HCT116 (cell line): ENCODE data around the gene PRCC. TPM values are rescaled to one million over a fixed set of nuclear protein-coding genes. Genes with fewer than 3 reads are reported as not detected.

Source experiments
- ATAC-seq: fragments of 200-7000 bp; cut with Tn5 transposase; 2 replicates; pipeline ENCODE4 v1.9.1; 2020; ENCODE audit warnings: mild to moderate bottlenecking, moderate library complexity
- BruUV-seq: library from RNA; stranded (reverse); fragments of 400-500 nt; replicated peaks from 2 replicates; lab custom pipeline; 2021; lab: Mats Ljungman, UMichigan
- CTCF ChIA-PET: fragments of 300-600 bp; sonication (Branson Sonifier 250); formaldehyde crosslinking; loops from one replicate; lab custom pipeline; 2021; ENCODE audit warnings: antibody characterized with exemption; lab: Charles Lee
- POLR2A ChIA-PET: fragments of 300-600, 350-600 bp; sonication (Branson Sonifier 250); formaldehyde crosslinking; loops from one replicate; lab custom pipeline; 2021; ENCODE audit warnings: antibody characterized with exemption; lab: Charles Lee
- RAD21 ChIA-PET, 2 experiments: fragments of 300-600 bp; sonication (Branson Sonifier 250); formaldehyde crosslinking; loops; one replicate each; lab custom pipeline; 2023; ENCODE audit warnings: low total read pairs in 2 of 2; ENCODE audit not compliant: uncharacterized antibody in 2 of 2, unreplicated experiment in 2 of 2, low non-redundant PET in 1 of 2; lab: Charles Lee
- DNase-seq: peaks from one replicate; pipeline ENCODE4 v3.0.0-alpha.2; 2010; ENCODE audit warnings: low read depth, low spot score
- H2AFZ ChIP-seq: fragments of 200-600 bp; shearing (Covaris generic), sonication (generic); 2 replicates; pipeline ENCODE4 v1.6.1; 2017; ENCODE audit warnings: low read depth, mixed run types, mixed read lengths, antibody characterized with exemption, low read length; ENCODE audit not compliant: poor library complexity, severe bottlenecking
- H3K27ac ChIP-seq: 2 replicates; pipeline ENCODE4 v1.5.1; 2012; ENCODE audit warnings: low read depth, low read length
- H3K27me3 ChIP-seq: fragments of 200-600 bp; sonication (generic); 2 replicates; pipeline ENCODE4 v1.6.1; 2016; ENCODE audit warnings: mixed run types, low read length, mixed read lengths; ENCODE audit not compliant: insufficient read depth
- H3K36me3 ChIP-seq, 2 experiments: fragments of 200-500 bp in 1 of 2; fragments of 200-600 bp in 1 of 2; sonication (Bioruptor generic) in 1 of 2; sonication (generic) in 1 of 2; 2 replicates each; pipeline versions ENCODE4 v1.5.1 to v1.6.1; 2014 to 2016; ENCODE audit warnings: low read length in 2 of 2, inconsistent platforms in 1 of 2, mixed read lengths in 1 of 2, mixed run types in 1 of 2; ENCODE audit not compliant: insufficient read depth in 2 of 2, control insufficient read depth in 1 of 2
- H3K4me1 ChIP-seq, 2 experiments: fragments of 200-600 bp in 1 of 2; sonication (generic) in 1 of 2; 2 replicates each; pipeline versions ENCODE4 v1.5.1 to v1.6.1; 2012 to 2017; ENCODE audit warnings: low read length in 2 of 2, inconsistent platforms in 1 of 2, mild to moderate bottlenecking in 1 of 2, mixed read lengths in 1 of 2, mixed run types in 1 of 2, moderate library complexity in 1 of 2; ENCODE audit not compliant: insufficient read depth in 2 of 2, control insufficient read depth in 1 of 2
- H3K4me2 ChIP-seq: fragments of 200-600 bp; sonication (generic); 2 replicates; pipeline ENCODE4 v1.6.1; 2017; ENCODE audit warnings: mixed run types, low read length, mixed read lengths
- H3K4me3 ChIP-seq, 2 experiments: fragments of 200-600 bp in 1 of 2; sonication (generic) in 1 of 2; replicated peaks in 1 of 2; 2 replicates each; pipeline ENCODE4 v1.5.1; 2011 to 2016; ENCODE audit warnings: low read length in 2 of 2, control low read depth in 1 of 2, low read depth in 1 of 2, mild to moderate bottlenecking in 1 of 2, mixed read lengths in 1 of 2, mixed run types in 1 of 2
- H3K79me2 ChIP-seq: fragments of 200-600 bp; sonication (generic); 2 replicates; pipeline ENCODE4 v1.6.1; 2017; ENCODE audit warnings: mild to moderate bottlenecking, mixed run types, low read length, moderate library complexity, mixed read lengths; ENCODE audit not compliant: insufficient read depth
- H3K9ac ChIP-seq: fragments of 200-600 bp; sonication (generic); 2 replicates; pipeline ENCODE4 v1.6.1; 2016; ENCODE audit warnings: low read length, mixed read lengths
- H3K9me2 ChIP-seq: fragments of 200-600 bp; sonication (generic), shearing (Covaris generic); 2 replicates; pipeline ENCODE4 v1.6.1; 2017; ENCODE audit warnings: mixed run types, mild to moderate bottlenecking, moderate library complexity; ENCODE audit not compliant: insufficient read depth
- H3K9me3 ChIP-seq, 2 experiments: fragments of 200-500 bp in 1 of 2; fragments of 200-600 bp in 1 of 2; sonication (Bioruptor generic) in 1 of 2; sonication (generic) in 1 of 2; 2 replicates each; pipeline ENCODE4 v1.6.1; 2014 to 2017; ENCODE audit warnings: low read length in 2 of 2, mixed read lengths in 2 of 2, inconsistent platforms in 1 of 2, low read depth in 1 of 2, mild to moderate bottlenecking in 1 of 2, mixed run types in 1 of 2, moderate library complexity in 1 of 2; ENCODE audit not compliant: control insufficient read depth in 1 of 2, insufficient read depth in 1 of 2
- H4K20me1 ChIP-seq: fragments of 200-600 bp; sonication (generic), shearing (Covaris generic); 2 replicates; pipeline ENCODE4 v1.6.1; 2017; ENCODE audit warnings: mixed run types, mild to moderate bottlenecking, moderate library complexity; ENCODE audit not compliant: insufficient read depth
- ATF3 ChIP-seq: IDR thresholded peaks from 2 replicates; pipeline ENCODE4 v1.6.1; 2012
- CEBPB ChIP-seq: IDR thresholded peaks from 2 replicates; pipeline ENCODE4 v1.6.1; 2012; ENCODE audit warnings: low read depth
- CTCF ChIP-seq, 3 experiments: fragments of 200-600 bp in 1 of 3; sonication (generic) in 1 of 3; IDR thresholded peaks in 2 of 3; conservative IDR thresholded peaks in 1 of 3; 2 replicates each; pipeline ENCODE4 v1.5.1; 2012 to 2017; ENCODE audit warnings: low read depth in 2 of 3, low read length in 2 of 3, antibody characterized with exemption in 1 of 3, borderline replicate concordance in 1 of 3, control low read depth in 1 of 3, mild to moderate bottlenecking in 1 of 3, mixed read lengths in 1 of 3, mixed run types in 1 of 3, moderate library complexity in 1 of 3; ENCODE audit not compliant: insufficient read depth in 1 of 3
- EGR1 ChIP-seq: IDR thresholded peaks from 2 replicates; pipeline ENCODE4 v1.6.1; 2012; ENCODE audit warnings: low read depth
- ELF1 ChIP-seq: IDR thresholded peaks from 2 replicates; pipeline ENCODE4 v1.6.1; 2012; ENCODE audit warnings: low read depth, borderline replicate concordance
- EZH2 ChIP-seq: fragments of 200-600 bp; sonication (generic); IDR thresholded peaks from 2 replicates; pipeline ENCODE4 v1.6.1; 2017; ENCODE audit warnings: antibody characterized with exemption, mixed run types
- EZH2phosphoT487 ChIP-seq: fragments of 200-600 bp; IDR thresholded peaks from 2 replicates; pipeline ENCODE4 v1.6.1; 2018; ENCODE audit warnings: antibody characterized with exemption, borderline replicate concordance
- FOSL1 ChIP-seq: IDR thresholded peaks from 2 replicates; pipeline ENCODE4 v1.6.1; 2012; ENCODE audit warnings: low read depth
- JUND ChIP-seq: IDR thresholded peaks from 2 replicates; pipeline ENCODE4 v1.6.1; 2012
- POLR2AphosphoS5 ChIP-seq: IDR thresholded peaks from 2 replicates; pipeline ENCODE4 v1.6.1; 2011; ENCODE audit warnings: mild to moderate bottlenecking, low read depth, low read length, moderate library complexity
- RAD21 ChIP-seq: IDR thresholded peaks from 2 replicates; pipeline ENCODE4 v1.6.1; 2012; ENCODE audit warnings: low read depth, mild to moderate bottlenecking
- SIN3A ChIP-seq: IDR thresholded peaks from 2 replicates; pipeline ENCODE4 v1.6.1; 2012; ENCODE audit warnings: low read depth
- SRF ChIP-seq: IDR thresholded peaks from 2 replicates; pipeline ENCODE4 v1.6.1; 2012; ENCODE audit warnings: low read depth
- TCF7L2 ChIP-seq: IDR thresholded peaks from 2 replicates; pipeline ENCODE4 v1.7.0; 2011; ENCODE audit warnings: borderline replicate concordance, inconsistent platforms; ENCODE audit not compliant: insufficient read depth, insufficient read length; ENCODE audit errors: extremely low read depth
- ZFX ChIP-seq: fragments of 450-650 bp; IDR thresholded peaks from 2 replicates; pipeline ENCODE4 v1.6.1; 2017
- ZNF274 ChIP-seq: fragments of 200-500 bp; sonication (Bioruptor generic); IDR thresholded peaks from 2 replicates; pipeline ENCODE4 v1.6.1; 2014; ENCODE audit warnings: mild to moderate bottlenecking, low read depth, low read length, inconsistent platforms
- intact Hi-C: fragments of 100-400 bp; cut with micrococcal nuclease; formaldehyde crosslinking; loops from 2 replicates; pipeline ENCODE4 v1.10.0; 2022
- total RNA-seq: library from RNA; stranded (reverse); gene quantifications from one replicate; pipeline ENCODE4 v1.2.1, GENCODE V29; 2021; ENCODE audit not compliant: unreplicated experiment
- TF ChIP-seq, protein P1 (sequence below): IDR thresholded peaks from 2 replicates; pipeline ENCODE4 v1.6.1; 2011; ENCODE audit warnings: mild to moderate bottlenecking, low read length, moderate library complexity; ENCODE audit not compliant: insufficient replicate concordance; ENCODE audit errors: extremely low read depth
- TF ChIP-seq, protein P2 (sequence below): IDR thresholded peaks from 2 replicates; pipeline ENCODE4 v1.6.1; 2012

PRCC gene
- total RNA-seq, 1 experiment from 2014 or later, result 78.1 TPM

DNA sequence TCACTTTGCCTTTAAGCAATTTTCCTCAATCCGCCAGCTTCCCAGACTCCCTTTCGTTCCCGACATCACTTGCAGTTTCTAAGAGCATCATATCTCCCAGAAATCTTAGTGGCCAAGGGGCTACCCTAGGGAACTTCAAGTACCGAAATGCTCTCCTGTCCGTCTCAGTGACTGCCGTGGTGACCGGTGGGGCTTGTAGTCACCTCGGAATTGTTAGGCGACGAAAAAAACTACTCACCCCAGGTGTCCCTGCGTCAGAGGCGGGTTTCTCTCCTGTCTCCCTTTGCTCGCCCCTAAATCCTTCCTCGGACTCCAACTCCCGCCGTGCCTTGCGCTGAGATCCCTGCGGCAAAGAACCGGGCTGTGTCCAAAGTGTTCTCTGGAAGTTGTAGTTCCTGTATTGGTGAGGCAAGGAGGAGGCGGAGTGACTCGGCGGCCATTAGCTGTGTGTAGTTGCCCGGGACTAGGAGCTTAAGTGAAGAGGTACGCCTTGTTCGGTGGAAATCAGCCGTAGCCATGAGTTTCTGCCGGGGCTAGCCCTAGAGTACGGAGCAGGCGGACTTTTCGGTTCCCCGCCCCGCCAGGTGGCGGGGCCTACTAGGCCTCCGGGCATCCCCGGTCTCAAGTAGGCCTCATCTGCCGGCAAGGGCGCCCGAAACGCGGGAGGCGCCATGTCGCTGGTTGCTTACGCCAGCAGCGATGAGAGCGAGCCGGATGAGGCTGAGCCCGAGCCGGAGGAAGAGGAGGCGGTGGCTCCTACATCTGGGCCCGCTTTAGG, at the start of gene PRCC (continued):
- TF ChIP-seq, protein P1, sequence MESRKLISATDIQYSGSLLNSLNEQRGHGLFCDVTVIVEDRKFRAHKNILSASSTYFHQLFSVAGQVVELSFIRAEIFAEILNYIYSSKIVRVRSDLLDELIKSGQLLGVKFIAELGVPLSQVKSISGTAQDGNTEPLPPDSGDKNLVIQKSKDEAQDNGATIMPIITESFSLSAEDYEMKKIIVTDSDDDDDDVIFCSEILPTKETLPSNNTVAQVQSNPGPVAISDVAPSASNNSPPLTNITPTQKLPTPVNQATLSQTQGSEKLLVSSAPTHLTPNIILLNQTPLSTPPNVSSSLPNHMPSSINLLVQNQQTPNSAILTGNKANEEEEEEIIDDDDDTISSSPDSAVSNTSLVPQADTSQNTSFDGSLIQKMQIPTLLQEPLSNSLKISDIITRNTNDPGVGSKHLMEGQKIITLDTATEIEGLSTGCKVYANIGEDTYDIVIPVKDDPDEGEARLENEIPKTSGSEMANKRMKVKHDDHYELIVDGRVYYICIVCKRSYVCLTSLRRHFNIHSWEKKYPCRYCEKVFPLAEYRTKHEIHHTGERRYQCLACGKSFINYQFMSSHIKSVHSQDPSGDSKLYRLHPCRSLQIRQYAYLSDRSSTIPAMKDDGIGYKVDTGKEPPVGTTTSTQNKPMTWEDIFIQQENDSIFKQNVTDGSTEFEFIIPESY, result peak; percentile 12
- TF ChIP-seq CEBPB (no peak), FOSL1 (no peak), TCF7L2 (peak; percentile 38), ELF1 (peak; percentile 75; the same call in 1 of the 2 replicates), SIN3A (no peak; the same call in none of the 2 replicates), SRF (no peak)

DNA sequence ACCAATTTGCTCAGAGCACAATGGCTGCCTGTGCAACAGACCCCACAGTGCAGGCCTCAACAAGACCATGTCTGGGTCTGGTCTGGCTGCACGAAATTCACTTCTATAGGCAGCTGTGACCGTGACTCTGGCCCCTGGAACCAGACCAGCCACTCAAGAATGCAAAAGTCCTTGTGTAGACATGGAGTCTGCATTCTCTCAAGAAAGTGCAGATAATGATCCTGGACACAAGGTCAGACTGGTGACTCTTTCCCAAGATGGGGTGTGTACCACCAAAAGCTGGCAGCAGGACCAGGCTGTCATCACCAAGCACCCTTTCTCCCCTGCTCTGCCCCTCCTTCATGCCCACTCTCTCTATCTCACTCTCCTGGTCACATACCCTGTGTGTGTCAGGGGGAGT, 46.2 kb upstream of the PRCC start:
- RAD21 ChIA-PET, result no interaction called here
- H3K9me3 ChIP-seq, result no peaks in the 10 kb centered on the region
- TF ChIP-seq SRF, result no peak
- no peak for TF ChIP-seq SIN3A
- TF ChIP-seq EZH2, result no peak
- TF ChIP-seq ELF1, result no peak
- TF ChIP-seq EZH2phosphoT487, result no peak
- TF ChIP-seq, protein P2, sequence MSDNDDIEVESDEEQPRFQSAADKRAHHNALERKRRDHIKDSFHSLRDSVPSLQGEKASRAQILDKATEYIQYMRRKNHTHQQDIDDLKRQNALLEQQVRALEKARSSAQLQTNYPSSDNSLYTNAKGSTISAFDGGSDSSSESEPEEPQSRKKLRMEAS, result no peak
- no peak for TF ChIP-seq ZFX
- no peak for TF ChIP-seq ATF3
- TF ChIP-seq POLR2AphosphoS5, result no peak
- no peak for TF ChIP-seq EGR1
- TF ChIP-seq RAD21, result no peak
- TF ChIP-seq CEBPB, result no peak
- TF ChIP-seq CTCF (IDR thresholded peaks at IDR 0.05 in 2 of 3, conservative IDR thresholded peaks at IDR 0.05 in 1 of 3; ENCODE audit: borderline replicate concordance in 1 of 3, insufficient read depth in 1 of 3, low read depth in 2 of 3, low read length in 2 of 3), result no peak
- no peak for TF ChIP-seq ZNF274
- no peak for TF ChIP-seq JUND
- no peak for TF ChIP-seq FOSL1
- POLR2A ChIA-PET, result interaction anchor here (0.8 to 0.9 kb wide), 2 partner anchors 15 to 34 kb away, joined by 3 read pairs; partner anchors contain the start of gene CRABP2
- intact Hi-C loops, result no loop called here
- H3K36me3 ChIP-seq, result peaks cover 29 to 45% of the 10 kb centered on the region in 2 experiments
- H4K20me1 ChIP-seq, result peaks cover 22% of the 10 kb centered on the region; the same call in 1 of the 2 replicates
- no peak overlapping the region for H3K9ac ChIP-seq
- H3K27ac ChIP-seq, result no peak overlapping the region
- DNase-seq (no peak), ATAC-seq (no peak)
- BruUV-seq, result no TSS peak
- H3K79me2 ChIP-seq, result peaks cover 58% of the 10 kb centered on the region
- H3K4me1 ChIP-seq, result peaks cover 9 to 11% of the 10 kb centered on the region in 2 experiments
- CTCF ChIA-PET, result interaction anchor here (1.4 to 10.8 kb wide), 4 partner anchors 9 to 94 kb away, joined by 3 to 508 read pairs (median 5); no protein-coding TSS in a partner anchor
- H3K9me2 ChIP-seq, result no peaks in the 10 kb centered on the region
- no peak overlapping the region for H3K4me2 ChIP-seq
- H2AFZ ChIP-seq, result no peak overlapping the region
- H3K27me3 ChIP-seq, result no peaks in the 10 kb centered on the region
- H3K4me3 ChIP-seq, result no peak overlapping the region
